D721Med (cell line): ENCODE results near the gene ALKAL2.

Source experiments
- DNase-seq: peaks from one replicate; pipeline ENCODE4 v3.0.0; 2011; ENCODE audit warnings: low spot score; ENCODE audit not compliant: insufficient read length
- FAIRE-seq: peaks from 2 replicates; lab custom pipeline; 2011; peaks lifted over from hg19 to GRCh38; lab: Jason Lieb, UNC
- TF ChIP-seq, protein P1 (sequence below): IDR thresholded peaks from 2 replicates; pipeline ENCODE4 v1.5.1; 2012; ENCODE audit warnings: mild to moderate bottlenecking, control low read depth; ENCODE audit not compliant: insufficient read depth; ENCODE audit errors: missing control alignments

ALKAL2 gene

DNA sequence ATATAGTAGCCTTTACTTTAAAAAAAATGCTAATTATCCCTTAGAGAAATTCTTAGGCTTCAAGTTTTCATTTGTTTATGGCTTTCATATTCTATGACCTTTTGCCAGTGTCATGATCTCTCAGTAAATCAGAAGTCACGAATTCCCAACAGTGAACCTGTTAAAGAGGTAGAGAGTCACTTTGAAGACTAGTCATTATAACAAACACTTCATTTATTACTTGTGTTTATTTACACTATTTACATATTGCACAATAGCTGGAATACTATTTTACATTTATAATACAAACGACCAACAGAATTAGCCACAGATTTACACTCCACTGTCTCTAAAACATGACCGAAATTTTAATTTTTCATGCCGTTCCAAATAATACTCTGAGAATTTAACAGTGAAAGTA, 8.5 kb downstream of the ALKAL2 start:
- no peak for FAIRE-seq
- TF ChIP-seq, protein P1, sequence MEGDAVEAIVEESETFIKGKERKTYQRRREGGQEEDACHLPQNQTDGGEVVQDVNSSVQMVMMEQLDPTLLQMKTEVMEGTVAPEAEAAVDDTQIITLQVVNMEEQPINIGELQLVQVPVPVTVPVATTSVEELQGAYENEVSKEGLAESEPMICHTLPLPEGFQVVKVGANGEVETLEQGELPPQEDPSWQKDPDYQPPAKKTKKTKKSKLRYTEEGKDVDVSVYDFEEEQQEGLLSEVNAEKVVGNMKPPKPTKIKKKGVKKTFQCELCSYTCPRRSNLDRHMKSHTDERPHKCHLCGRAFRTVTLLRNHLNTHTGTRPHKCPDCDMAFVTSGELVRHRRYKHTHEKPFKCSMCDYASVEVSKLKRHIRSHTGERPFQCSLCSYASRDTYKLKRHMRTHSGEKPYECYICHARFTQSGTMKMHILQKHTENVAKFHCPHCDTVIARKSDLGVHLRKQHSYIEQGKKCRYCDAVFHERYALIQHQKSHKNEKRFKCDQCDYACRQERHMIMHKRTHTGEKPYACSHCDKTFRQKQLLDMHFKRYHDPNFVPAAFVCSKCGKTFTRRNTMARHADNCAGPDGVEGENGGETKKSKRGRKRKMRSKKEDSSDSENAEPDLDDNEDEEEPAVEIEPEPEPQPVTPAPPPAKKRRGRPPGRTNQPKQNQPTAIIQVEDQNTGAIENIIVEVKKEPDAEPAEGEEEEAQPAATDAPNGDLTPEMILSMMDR = no peak
- DNase-seq = no peak

DNA sequence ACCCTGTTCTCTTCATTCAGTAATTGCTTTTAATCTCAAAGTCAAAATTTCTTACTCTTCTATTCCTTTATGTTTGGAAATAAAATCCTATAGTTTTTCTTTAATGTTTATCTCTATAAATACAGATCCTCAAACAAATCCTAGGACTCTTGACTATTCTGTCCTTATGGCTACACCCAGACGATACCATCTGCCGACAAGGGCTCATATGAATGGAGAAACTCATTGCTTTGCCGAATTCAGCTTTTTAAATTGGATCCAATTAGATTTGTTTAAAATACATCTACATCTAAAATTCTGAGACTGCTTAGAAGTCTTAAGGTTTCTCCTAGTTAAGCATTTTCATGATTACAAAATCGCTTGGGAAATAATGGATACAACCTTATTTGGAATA, 9.0 kb downstream of the ALKAL2 start:
- TF ChIP-seq, protein P1 = no peak
- FAIRE-seq = no peak
- no peak for DNase-seq

DNA sequence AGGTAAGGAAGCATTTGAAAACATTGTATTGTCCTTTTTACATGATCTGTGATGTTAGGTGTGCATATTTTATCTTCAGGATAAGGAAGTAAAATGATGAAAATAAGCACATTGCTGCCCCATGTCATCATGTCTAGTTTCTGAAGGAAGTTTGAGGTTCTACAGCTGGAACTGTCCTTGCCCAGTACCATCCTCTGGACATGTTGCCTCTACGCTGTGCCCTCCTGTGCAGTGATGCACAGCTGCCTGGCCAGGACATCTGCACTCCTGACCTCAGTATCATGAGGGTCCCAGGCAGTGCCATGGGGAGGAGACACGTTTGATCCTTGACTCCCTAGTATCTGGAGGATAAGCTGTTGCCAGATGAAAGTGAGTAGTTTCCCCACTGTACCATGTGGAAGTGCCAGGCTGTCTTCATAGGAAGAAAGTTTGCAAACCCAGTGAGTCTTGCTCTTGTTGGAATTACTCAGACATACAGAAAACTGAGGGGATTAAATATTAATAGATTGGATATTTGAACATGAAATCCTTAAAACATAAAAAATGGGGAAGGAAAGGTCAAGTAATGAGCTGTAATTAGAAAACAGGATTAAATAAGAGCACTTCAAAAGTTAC, 9.5 kb downstream of the ALKAL2 start:
- no peak for FAIRE-seq

DNA sequence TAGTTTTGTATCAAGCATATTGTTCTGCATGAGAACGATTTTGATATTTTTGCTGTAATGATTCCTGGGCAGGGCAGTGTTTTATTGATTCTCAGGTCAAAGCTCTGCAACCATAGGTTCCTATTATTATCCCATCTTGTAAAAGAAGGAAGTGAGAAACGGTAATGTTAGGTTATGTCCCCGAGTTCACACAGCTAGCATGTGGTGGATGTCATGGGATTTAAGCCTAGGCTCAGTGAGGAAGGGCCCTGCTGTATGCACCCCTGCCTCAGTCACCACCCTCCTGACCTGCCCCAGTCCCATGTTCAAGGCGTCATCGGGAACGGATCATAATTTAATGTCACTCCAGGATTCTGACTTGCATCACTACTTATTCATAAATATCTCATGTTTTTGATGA, 12.4 kb downstream of the ALKAL2 start:
- DNase-seq (no peak), FAIRE-seq (no peak)
- TF ChIP-seq, protein P1 = no peak

More for the DNA sequence above, 9.5 kb downstream of the ALKAL2 start:
- TF ChIP-seq, protein P1 = no peak
- no peak for DNase-seq

DNA sequence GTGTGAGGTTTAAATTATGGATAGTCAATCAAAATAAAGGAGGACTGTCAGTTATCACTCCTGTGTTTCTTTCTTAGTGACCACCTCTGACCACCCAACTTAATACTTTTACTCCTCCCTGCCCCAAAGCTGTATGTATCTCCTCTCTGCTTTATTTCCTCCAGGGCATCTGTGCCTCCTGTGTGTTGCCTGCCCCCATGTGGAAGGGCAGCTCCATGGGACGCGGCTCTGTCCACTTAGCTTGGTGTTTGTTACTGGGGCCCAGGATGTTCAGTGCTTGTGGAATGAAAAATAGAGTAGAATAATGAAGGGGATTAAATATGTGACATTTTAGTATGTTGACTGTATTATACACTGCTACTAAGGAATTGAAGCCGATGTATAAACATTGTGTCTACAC, 13.4 kb downstream of the ALKAL2 start:
- TF ChIP-seq, protein P1 = no peak
- no peak for FAIRE-seq
- no peak for DNase-seq

DNA sequence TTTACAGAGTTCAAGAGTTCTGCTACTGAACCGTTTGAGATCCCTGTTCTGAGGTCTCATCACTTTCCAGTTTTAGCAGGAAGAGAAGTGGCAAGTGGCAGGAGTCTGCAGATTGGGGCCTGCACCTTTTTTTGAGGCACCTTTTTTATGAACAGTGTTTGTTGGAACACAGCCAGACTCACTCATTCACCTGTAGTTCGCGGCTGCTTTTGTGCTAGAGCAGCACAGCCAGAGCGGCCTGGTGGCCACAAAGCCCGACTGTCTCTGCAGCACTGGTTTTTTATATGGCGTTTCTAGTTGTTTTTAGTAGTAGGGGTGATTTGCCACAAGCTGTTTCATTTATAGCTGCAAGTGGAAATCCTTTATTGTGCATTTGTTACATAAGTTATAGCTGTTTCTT, 14.6 kb downstream of the ALKAL2 start:
- DNase-seq = no peak
- TF ChIP-seq, protein P1 = no peak
- no peak for FAIRE-seq

DNA sequence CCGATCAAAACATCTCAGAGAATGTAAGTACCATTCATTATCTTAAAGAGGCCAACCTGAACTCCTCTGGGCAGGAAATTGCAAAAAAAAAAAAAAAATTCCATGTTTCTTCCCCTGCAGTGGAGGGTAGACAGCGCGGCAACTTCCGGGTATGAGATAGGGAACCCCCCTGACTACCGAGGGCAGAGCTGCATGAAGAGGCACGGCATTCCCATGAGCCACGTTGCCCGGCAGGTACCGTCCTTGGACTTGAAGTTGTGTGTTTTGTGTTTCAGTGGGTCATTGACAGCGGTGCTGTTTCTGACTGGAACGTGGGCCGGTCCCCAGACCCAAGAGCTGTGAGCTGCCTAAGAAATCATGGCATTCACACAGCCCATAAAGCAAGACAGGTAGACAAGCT, 16.0 kb downstream of the ALKAL2 start:
- no peak for FAIRE-seq
- TF ChIP-seq, protein P1 = no peak
- no peak for DNase-seq
